LNCAP (cell line): ENCODE results near the gene GPC3.

Experiments used
- TF ChIP-seq, protein P1 (sequence below): fragments of 450-650 bp; IDR thresholded peaks from 2 replicates; pipeline ENCODE4 v1.5.1; 2017; ENCODE audit warnings: mild to moderate bottlenecking

The GPC3 gene

DNA sequence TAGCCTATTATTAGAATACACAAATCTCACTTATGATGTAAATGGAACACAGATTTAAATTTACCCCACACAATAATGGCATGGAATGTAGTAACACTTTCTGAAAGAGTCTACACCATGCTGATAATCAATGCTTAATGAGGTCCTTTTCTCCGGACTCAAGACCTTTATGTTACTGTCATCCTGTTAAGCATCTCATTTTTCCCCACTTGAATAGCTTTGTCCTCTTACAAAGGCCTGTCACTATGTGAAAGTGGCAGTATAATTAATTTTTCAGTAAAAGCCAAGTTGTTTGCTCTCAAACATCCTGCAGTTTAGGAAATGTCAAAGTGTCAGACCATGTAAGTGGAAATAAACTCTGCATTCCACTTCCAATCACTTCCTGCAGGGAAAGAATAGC lies 96.4 kb downstream of the GPC3 start:
- TF ChIP-seq, protein P1, sequence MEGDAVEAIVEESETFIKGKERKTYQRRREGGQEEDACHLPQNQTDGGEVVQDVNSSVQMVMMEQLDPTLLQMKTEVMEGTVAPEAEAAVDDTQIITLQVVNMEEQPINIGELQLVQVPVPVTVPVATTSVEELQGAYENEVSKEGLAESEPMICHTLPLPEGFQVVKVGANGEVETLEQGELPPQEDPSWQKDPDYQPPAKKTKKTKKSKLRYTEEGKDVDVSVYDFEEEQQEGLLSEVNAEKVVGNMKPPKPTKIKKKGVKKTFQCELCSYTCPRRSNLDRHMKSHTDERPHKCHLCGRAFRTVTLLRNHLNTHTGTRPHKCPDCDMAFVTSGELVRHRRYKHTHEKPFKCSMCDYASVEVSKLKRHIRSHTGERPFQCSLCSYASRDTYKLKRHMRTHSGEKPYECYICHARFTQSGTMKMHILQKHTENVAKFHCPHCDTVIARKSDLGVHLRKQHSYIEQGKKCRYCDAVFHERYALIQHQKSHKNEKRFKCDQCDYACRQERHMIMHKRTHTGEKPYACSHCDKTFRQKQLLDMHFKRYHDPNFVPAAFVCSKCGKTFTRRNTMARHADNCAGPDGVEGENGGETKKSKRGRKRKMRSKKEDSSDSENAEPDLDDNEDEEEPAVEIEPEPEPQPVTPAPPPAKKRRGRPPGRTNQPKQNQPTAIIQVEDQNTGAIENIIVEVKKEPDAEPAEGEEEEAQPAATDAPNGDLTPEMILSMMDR, result no peak

DNA sequence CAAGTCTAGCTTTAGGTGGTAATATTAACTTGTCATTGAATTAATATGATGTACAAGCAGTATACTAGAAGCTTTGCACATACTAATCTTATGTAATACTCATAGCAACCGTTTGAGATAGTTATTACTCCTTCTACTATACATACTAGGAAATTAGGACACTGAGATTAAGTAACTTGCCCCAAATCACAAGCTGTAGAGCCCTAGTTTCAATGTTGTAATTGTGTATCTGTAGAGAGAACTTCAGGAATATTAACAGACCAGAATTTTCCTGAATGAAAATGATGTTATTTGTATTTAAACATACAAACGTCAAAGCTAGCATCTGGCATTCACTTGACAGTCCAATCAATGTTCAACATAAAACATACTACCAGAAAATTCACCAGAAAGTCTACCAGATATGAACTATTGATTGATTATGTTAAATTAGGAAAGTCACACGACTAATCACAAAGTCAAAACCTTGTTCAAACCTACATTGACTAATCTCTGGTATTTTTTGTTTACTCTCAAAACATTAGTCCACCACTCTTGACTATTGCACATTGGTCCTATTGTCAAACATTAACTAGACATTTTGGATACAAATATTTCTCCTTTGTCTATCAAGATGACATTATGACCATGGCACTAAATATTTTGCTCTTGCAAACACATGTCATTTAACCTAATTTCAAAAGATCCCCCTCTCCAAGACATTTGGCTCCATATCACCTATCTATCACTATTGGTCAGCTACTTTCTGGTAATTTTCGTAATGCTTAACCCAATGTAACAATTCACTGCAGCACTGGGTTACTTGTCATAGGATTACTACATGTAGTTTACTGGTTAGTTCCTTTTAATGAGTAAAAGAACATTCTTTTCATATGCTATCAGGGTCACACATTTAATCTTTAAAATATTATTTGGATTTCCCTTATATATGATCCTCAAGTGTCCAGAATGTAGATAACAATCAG lies 100.7 kb downstream of the GPC3 start:
- TF ChIP-seq, protein P1, result no peak

DNA sequence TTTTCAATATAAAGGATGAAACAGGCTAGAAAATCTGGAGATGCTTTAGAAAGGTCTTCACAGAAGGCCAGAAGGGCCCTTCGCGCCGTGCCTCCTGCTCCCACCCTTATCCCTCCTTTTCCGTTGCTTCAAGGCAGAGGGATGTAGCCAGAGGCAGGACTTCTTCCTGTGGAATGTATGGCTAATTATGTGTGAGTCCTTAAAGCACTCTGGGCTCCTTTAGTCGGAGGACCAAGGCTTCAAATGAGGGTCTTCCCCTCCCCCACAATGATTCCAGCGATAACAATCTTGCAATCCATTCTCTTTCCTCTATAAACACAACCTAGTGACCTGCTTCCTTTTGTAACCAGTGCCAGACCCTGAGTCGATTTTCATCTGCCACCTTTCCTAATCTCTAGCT lies 103.5 kb downstream of the GPC3 start:
- TF ChIP-seq, protein P1, result no peak

DNA sequence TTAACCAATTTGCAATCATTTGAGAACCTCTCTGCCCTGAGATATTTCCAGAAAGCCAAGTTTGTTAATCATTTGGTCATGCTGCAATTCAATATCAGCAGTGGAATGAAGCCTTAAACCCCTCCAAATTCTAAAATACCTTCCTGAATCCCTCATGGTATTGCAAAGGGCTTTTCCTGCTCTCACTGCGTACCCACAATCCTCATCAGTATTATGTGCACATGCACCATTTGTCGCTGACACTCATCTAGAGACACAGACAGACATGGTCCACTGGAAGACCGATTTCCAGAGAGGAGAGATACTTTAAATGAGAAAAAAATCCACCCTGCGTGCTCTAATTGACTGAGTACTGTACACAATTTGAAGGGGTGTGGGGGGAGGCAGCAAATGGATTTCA lies 104.4 kb downstream of the GPC3 start:
- TF ChIP-seq, protein P1, result no peak

DNA sequence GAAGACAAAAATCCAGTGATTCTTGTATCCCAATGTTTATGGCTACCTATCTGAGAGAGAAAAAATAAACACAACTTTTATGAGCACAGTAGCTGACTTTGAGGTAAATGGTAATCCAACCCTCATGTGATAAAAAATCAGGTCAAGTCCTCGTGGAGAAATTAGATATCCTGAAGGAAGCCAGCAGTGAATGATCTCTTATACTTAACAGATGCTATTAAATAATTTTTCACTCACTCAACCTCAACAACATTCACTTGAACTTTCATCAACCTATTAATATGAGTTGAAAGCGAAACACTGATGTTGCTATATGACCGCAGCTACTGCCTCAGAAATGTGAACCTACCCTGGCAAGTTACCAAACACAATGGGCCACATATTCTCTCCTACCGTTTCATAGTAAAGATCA lies 105.4 kb downstream of the GPC3 start:
- TF ChIP-seq, protein P1, result no peak

- TF ChIP-seq, protein P1, result no peak
Observed at GRCh38 chrX:133878710-133879109, 106.7 kb downstream of the GPC3 start.

DNA sequence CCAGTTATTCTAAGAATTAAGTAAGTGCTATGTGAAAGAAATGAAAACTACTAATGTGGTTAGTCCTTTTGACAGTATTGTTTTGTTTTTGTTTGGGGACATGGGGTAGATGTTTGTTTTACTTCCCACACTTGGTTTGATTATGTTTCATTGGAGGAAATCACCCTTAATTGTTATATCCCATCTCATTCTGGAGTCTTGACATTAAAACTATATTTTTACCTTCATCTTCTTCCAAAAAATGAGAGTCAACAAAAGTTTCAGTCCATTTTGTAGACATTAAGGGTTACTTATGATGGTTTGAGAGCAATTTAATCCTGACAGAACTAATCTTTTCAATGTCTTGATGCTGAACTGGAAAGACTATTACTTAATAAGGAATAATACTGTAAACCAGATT lies 108.7 kb downstream of the GPC3 start:
- TF ChIP-seq, protein P1, result no peak
